TTC549 (cell line): Measurements from ENCODE around the gene DSCAML1.

Source experiments
- FAIRE-seq: peaks from 2 replicates; lab custom pipeline; 2012; peaks lifted over from hg19 to GRCh38; lab: Jason Lieb, UNC

The DSCAML1 gene

GRCh38 chr11:117442049-117442868, 354.8 kb downstream of the DSCAML1 start:
- FAIRE-seq, result no peak

- no peak for FAIRE-seq
Measured at GRCh38 chr11:117441146-117441975, 355.7 kb downstream of the DSCAML1 start.

- no peak for FAIRE-seq
Measured at GRCh38 chr11:117440258-117440657, 356.8 kb downstream of the DSCAML1 start.

GRCh38 chr11:117439256-117439655, 357.8 kb downstream of the DSCAML1 start:
- no peak for FAIRE-seq

GRCh38 chr11:117438371-117439000, 358.5 kb downstream of the DSCAML1 start:
- no peak for FAIRE-seq

GRCh38 chr11:117437791-117438130, 359.3 kb downstream of the DSCAML1 start:
- FAIRE-seq, result no peak

GRCh38 chr11:117437041-117437790, 359.8 kb downstream of the DSCAML1 start:
- FAIRE-seq, result no peak

GRCh38 chr11:117435326-117435725, 361.7 kb downstream of the DSCAML1 start:
- FAIRE-seq, result no peak

GRCh38 chr11:117434481-117434880, 362.5 kb downstream of the DSCAML1 start:
- FAIRE-seq, result no peak

- no peak for FAIRE-seq
Measured at GRCh38 chr11:117433717-117434116, 363.3 kb downstream of the DSCAML1 start.

GRCh38 chr11:117431436-117431835, 365.6 kb downstream of the DSCAML1 start:
- no peak for FAIRE-seq

GRCh38 chr11:117430293-117430955, 366.6 kb downstream of the DSCAML1 start:
- no peak for FAIRE-seq

GRCh38 chr11:117428856-117429229, 368.2 kb downstream of the DSCAML1 start:
- FAIRE-seq, result no peak

GRCh38 chr11:117428186-117428855, 368.7 kb downstream of the DSCAML1 start:
- FAIRE-seq, result no peak

GRCh38 chr11:117427356-117427874, 369.6 kb downstream of the DSCAML1 start:
- FAIRE-seq, result no peak

- FAIRE-seq, result no peak
Measured at GRCh38 chr11:117426941-117427340, 370.1 kb downstream of the DSCAML1 start.

GRCh38 chr11:117426297-117426685, 370.7 kb downstream of the DSCAML1 start:
- no peak for FAIRE-seq

- no peak for FAIRE-seq
Measured at GRCh38 chr11:117425679-117426296, 371.2 kb downstream of the DSCAML1 start.

- no peak for FAIRE-seq
Measured at GRCh38 chr11:117424781-117425180, 372.2 kb downstream of the DSCAML1 start.

- FAIRE-seq, result no peak
Measured at GRCh38 chr11:117423046-117423575, 373.9 kb downstream of the DSCAML1 start.
